Naive B cell (primary cell): Measurements from ENCODE around the gene CCT7. TPM values are rescaled to one million over a fixed set of nuclear protein-coding genes. Genes with fewer than 3 reads are reported as not detected.

Experiments used
- ATAC-seq, 2 donors: fragments of 150-1000 bp; cut with Tn5 transposase; 2 replicates each; pipeline ENCODE4 v1.10.0; 2021; ENCODE audit warnings: low read depth in 2 of 2, mild to moderate bottlenecking in 2 of 2, moderate library complexity in 2 of 2
- DNase-seq: peaks from one replicate; pipeline ENCODE4 v3.0.0; 2022
- H3K27ac Mint-ChIP-seq, 6 donors: one replicate each; pipeline ENCODE4 v1.8.0; 2020 to 2022; ENCODE audit warnings: mild to moderate bottlenecking in 6 of 6, mixed read lengths in 6 of 6, moderate library complexity in 5 of 6, inconsistent platforms in 2 of 6
- H3K27me3 Mint-ChIP-seq, 3 donors: one replicate each; pipeline ENCODE4 v1.8.0; 2021 to 2022; ENCODE audit warnings: mixed read lengths in 3 of 3, mild to moderate bottlenecking in 1 of 3
- H3K36me3 Mint-ChIP-seq, 2 donors: one replicate each; pipeline ENCODE4 v1.8.0; 2020 to 2022; ENCODE audit warnings: mixed read lengths in 2 of 2, inconsistent platforms in 1 of 2, mild to moderate bottlenecking in 1 of 2
- H3K4me1 Mint-ChIP-seq, 3 donors: one replicate each; pipeline ENCODE4 v1.8.0; 2020 to 2022; ENCODE audit warnings: mixed read lengths in 3 of 3, inconsistent platforms in 1 of 3, mild to moderate bottlenecking in 1 of 3, moderate library complexity in 1 of 3
- H3K4me3 Mint-ChIP-seq, 8 donors: one replicate each; pipeline ENCODE4 v1.8.0; 2020 to 2022; ENCODE audit warnings: mild to moderate bottlenecking in 8 of 8, mixed read lengths in 8 of 8, moderate library complexity in 8 of 8, inconsistent platforms in 2 of 8
- H3K9me3 Mint-ChIP-seq, 7 donors: one replicate each; pipeline ENCODE4 v1.8.0; 2020 to 2022; ENCODE audit warnings: mixed read lengths in 7 of 7, mild to moderate bottlenecking in 5 of 7, inconsistent platforms in 2 of 7, moderate library complexity in 1 of 7
- polyA plus RNA-seq, 6 donors: library from polyadenylated mRNA; unstranded; fragments of 300-500 nt; fragmentation: Illumina TruSeq; gene quantifications; one replicate each; pipeline ENCODE4 v1.2.3, GENCODE V29; 2021; ENCODE audit warnings: low read depth in 6 of 6

The CCT7 gene
- polyA plus RNA-seq, 6 donors from 2014 or later = 224 to 376 (median 265) TPM

- H3K4me3 Mint-ChIP-seq = no peak overlapping the region
- ATAC-seq (no peak), DNase-seq (no peak)
- H3K9me3 Mint-ChIP-seq = no peaks in the 10 kb centered on the region
- H3K27me3 Mint-ChIP-seq = no peaks in the 10 kb centered on the region
- peak overlapping the region in 2 of 6 donors; percentile 15 to 47 for H3K27ac Mint-ChIP-seq
- H3K36me3 Mint-ChIP-seq = peaks cover 18 to 26% of the 10 kb centered on the region in 2 donors
- peaks cover 0 to 5% (median 3%) of the 10 kb centered on the region in 3 donors for H3K4me1 Mint-ChIP-seq
Measured at GRCh38 chr2:73253400-73253799, 19.3 kb downstream of the CCT7 start.

GRCh38 chr2:73253901-73254300 lies 19.8 kb downstream of the CCT7 start:
- DNase-seq = no peak
- Mint-ChIP-seq H3K36me3 (peaks cover 20 to 26% of the 10 kb centered on the region in 2 donors), H3K4me1 (peaks cover 0 to 5% (median 3%) of the 10 kb centered on the region in 3 donors), H3K27ac (no peak overlapping the region), H3K9me3 (no peaks in the 10 kb centered on the region), H3K27me3 (no peaks in the 10 kb centered on the region), H3K4me3 (no peak overlapping the region)
- no peak for ATAC-seq

- no peaks in the 10 kb centered on the region for H3K9me3 Mint-ChIP-seq
- no peak overlapping the region for H3K4me3 Mint-ChIP-seq
- H3K4me1 Mint-ChIP-seq = peaks cover 0 to 5% (median 3%) of the 10 kb centered on the region in 3 donors
- no peaks in the 10 kb centered on the region for H3K27me3 Mint-ChIP-seq
- H3K36me3 Mint-ChIP-seq = peaks cover 21% of the 10 kb centered on the region in 2 donors
- DNase-seq (no peak), ATAC-seq (no peak)
- no peak overlapping the region for H3K27ac Mint-ChIP-seq
Measured at GRCh38 chr2:73254343-73255006, 20.4 kb downstream of the CCT7 start.

- Mint-ChIP-seq H3K27ac (peak overlapping the region in 3 of 6 donors; percentile 18 to 80 (median 18)), H3K36me3 (peaks cover 15% of the 10 kb centered on the region in 2 donors), H3K4me1 (peaks cover 0 to 7% (median 3%) of the 10 kb centered on the region in 3 donors), H3K4me3 (no peak overlapping the region), H3K27me3 (no peaks in the 10 kb centered on the region), H3K9me3 (no peaks in the 10 kb centered on the region)
- DNase-seq (no peak), ATAC-seq (no peak)
Measured at GRCh38 chr2:73255007-73255644, 21.0 kb downstream of the CCT7 start.

GRCh38 chr2:73255907-73256617 lies 22.0 kb downstream of the CCT7 start:
- DNase-seq (no peak), ATAC-seq (no peak)
- Mint-ChIP-seq H3K4me3 (no peak overlapping the region), H3K9me3 (no peaks in the 10 kb centered on the region), H3K36me3 (peaks cover 6 to 12% of the 10 kb centered on the region in 2 donors), H3K27ac (peak overlapping the region in 2 of 6 donors; percentile 3 to 57), H3K4me1 (peaks cover 0 to 7% (median 3%) of the 10 kb centered on the region in 3 donors), H3K27me3 (no peaks in the 10 kb centered on the region)

GRCh38 chr2:73256618-73256922 lies 22.5 kb downstream of the CCT7 start:
- peaks cover 4 to 12% of the 10 kb centered on the region in 2 donors for H3K36me3 Mint-ChIP-seq
- no peaks in the 10 kb centered on the region for H3K27me3 Mint-ChIP-seq
- ATAC-seq = no peak

GRCh38 chr2:73257021-73257420 lies 22.9 kb downstream of the CCT7 start:
- H3K4me1 Mint-ChIP-seq = peaks cover 0 to 7% (median 3%) of the 10 kb centered on the region in 3 donors
- ATAC-seq (no peak), DNase-seq (no peak)
- H3K27me3 Mint-ChIP-seq = no peaks in the 10 kb centered on the region
- peak overlapping the region in 1 of 8 donors; percentile 52 for H3K4me3 Mint-ChIP-seq
- no peaks in the 10 kb centered on the region for H3K9me3 Mint-ChIP-seq
- H3K27ac Mint-ChIP-seq = peak overlapping the region in 1 of 6 donors; percentile 3
- peaks cover 4 to 12% of the 10 kb centered on the region in 2 donors for H3K36me3 Mint-ChIP-seq

More at GRCh38 chr2:73256618-73256922, 22.5 kb downstream of the CCT7 start:
- peaks cover 0 to 7% (median 3%) of the 10 kb centered on the region in 3 donors for H3K4me1 Mint-ChIP-seq
- peak overlapping the region in 3 of 6 donors; percentile 3 to 72 (median 68) for H3K27ac Mint-ChIP-seq
- no peak overlapping the region for H3K4me3 Mint-ChIP-seq
- H3K9me3 Mint-ChIP-seq = no peaks in the 10 kb centered on the region
- DNase-seq = no peak

- no peak for DNase-seq
- H3K9me3 Mint-ChIP-seq = no peaks in the 10 kb centered on the region
- peaks cover 0 to 7% (median 3%) of the 10 kb centered on the region in 3 donors for H3K4me1 Mint-ChIP-seq
- ATAC-seq = no peak
- H3K36me3 Mint-ChIP-seq = peaks cover 4 to 12% of the 10 kb centered on the region in 2 donors
- no peak overlapping the region for H3K4me3 Mint-ChIP-seq
- H3K27me3 Mint-ChIP-seq = no peaks in the 10 kb centered on the region
- peak overlapping the region in 2 of 6 donors; percentile 3 to 15 for H3K27ac Mint-ChIP-seq
Measured at GRCh38 chr2:73257425-73258125, 23.5 kb downstream of the CCT7 start.

GRCh38 chr2:73258186-73258912 lies 24.2 kb downstream of the CCT7 start:
- no peak overlapping the region for H3K4me3 Mint-ChIP-seq
- no peaks in the 10 kb centered on the region for H3K27me3 Mint-ChIP-seq
- H3K27ac Mint-ChIP-seq = peak overlapping the region in 1 of 6 donors; percentile 15
- peaks cover 0 to 5% (median 0%) of the 10 kb centered on the region in 3 donors for H3K4me1 Mint-ChIP-seq
- no peak for ATAC-seq
- peaks cover 0 to 9% of the 10 kb centered on the region in 2 donors for H3K36me3 Mint-ChIP-seq
- DNase-seq = no peak
- no peaks in the 10 kb centered on the region for H3K9me3 Mint-ChIP-seq

GRCh38 chr2:73258913-73259215 lies 24.8 kb downstream of the CCT7 start:
- ATAC-seq (no peak), DNase-seq (no peak)
- H3K36me3 Mint-ChIP-seq = peaks cover 0 to 7% of the 10 kb centered on the region in 2 donors
- peak overlapping the region in 1 of 8 donors; percentile 52 for H3K4me3 Mint-ChIP-seq
- H3K27ac Mint-ChIP-seq = peak overlapping the region in 1 of 6 donors; percentile 8
- peaks cover 0 to 3% (median 0%) of the 10 kb centered on the region in 3 donors for H3K4me1 Mint-ChIP-seq
- no peaks in the 10 kb centered on the region for H3K27me3 Mint-ChIP-seq
- H3K9me3 Mint-ChIP-seq = no peaks in the 10 kb centered on the region

- peak overlapping the region in 2 of 6 donors; percentile 8 to 10 for H3K27ac Mint-ChIP-seq
Measured at GRCh38 chr2:73259276-73259675, 25.2 kb downstream of the CCT7 start.

GRCh38 chr2:73259704-73260337 lies 25.7 kb downstream of the CCT7 start:
- no peaks in the 10 kb centered on the region for H3K9me3 Mint-ChIP-seq
- H3K27me3 Mint-ChIP-seq = no peaks in the 10 kb centered on the region
- peaks cover 0 to 3% (median 0%) of the 10 kb centered on the region in 3 donors for H3K4me1 Mint-ChIP-seq
- no peak for ATAC-seq
- H3K4me3 Mint-ChIP-seq = no peak overlapping the region
- peak overlapping the region in 1 of 6 donors; percentile 57 for H3K27ac Mint-ChIP-seq
- H3K36me3 Mint-ChIP-seq = peaks cover 0 to 7% of the 10 kb centered on the region in 2 donors
- DNase-seq = no peak

More at GRCh38 chr2:73259276-73259675, 25.2 kb downstream of the CCT7 start:
- H3K4me1 Mint-ChIP-seq = peaks cover 0 to 3% (median 0%) of the 10 kb centered on the region in 3 donors
- no peak for DNase-seq
- no peaks in the 10 kb centered on the region for H3K9me3 Mint-ChIP-seq
- H3K27me3 Mint-ChIP-seq = no peaks in the 10 kb centered on the region
- H3K4me3 Mint-ChIP-seq = no peak overlapping the region
- peaks cover 0 to 7% of the 10 kb centered on the region in 2 donors for H3K36me3 Mint-ChIP-seq
- no peak for ATAC-seq
